CD4-positive, alpha-beta T cell treated with Interleukin-4 for 1 hour (primary cell): ENCODE measurements around the gene AMZ1.

Experiments used
- DNase-seq, 2 donors: peaks; one replicate each; pipeline ENCODE4 v3.0.0-alpha.2; 2020 to 2022

The AMZ1 gene

GRCh38 chr7:2651847-2652735, 35.9 kb upstream of the AMZ1 start:
- no peak for DNase-seq

- no peak for DNase-seq
These were observed 35.3 kb upstream of the AMZ1 start for GRCh38 chr7:2652736-2653060.

DNA sequence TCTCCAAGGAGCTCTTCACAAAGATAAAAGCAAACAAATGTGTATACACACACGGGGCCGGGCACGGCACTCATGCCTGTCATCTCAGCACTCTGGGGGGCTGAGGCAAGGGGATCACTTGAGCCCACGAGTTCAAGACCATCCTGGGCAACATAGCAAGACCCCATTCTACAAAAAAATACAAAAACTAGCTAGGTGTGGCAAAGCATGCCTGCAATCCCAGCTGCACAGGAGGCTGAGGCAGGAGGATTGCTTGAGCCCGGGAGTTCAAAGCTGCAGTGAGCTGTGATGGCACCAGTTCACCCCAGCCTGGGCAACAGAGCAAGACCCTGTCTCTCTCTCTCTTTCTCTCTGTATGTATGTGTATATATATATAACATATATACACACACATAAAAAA, 33.9 kb upstream of the AMZ1 start:
- no peak for DNase-seq

- no peak for DNase-seq
These were observed 32.0 kb upstream of the AMZ1 start for GRCh38 chr7:2655870-2656614.

GRCh38 chr7:2657208-2657607, 30.8 kb upstream of the AMZ1 start:
- DNase-seq = no peak

DNA sequence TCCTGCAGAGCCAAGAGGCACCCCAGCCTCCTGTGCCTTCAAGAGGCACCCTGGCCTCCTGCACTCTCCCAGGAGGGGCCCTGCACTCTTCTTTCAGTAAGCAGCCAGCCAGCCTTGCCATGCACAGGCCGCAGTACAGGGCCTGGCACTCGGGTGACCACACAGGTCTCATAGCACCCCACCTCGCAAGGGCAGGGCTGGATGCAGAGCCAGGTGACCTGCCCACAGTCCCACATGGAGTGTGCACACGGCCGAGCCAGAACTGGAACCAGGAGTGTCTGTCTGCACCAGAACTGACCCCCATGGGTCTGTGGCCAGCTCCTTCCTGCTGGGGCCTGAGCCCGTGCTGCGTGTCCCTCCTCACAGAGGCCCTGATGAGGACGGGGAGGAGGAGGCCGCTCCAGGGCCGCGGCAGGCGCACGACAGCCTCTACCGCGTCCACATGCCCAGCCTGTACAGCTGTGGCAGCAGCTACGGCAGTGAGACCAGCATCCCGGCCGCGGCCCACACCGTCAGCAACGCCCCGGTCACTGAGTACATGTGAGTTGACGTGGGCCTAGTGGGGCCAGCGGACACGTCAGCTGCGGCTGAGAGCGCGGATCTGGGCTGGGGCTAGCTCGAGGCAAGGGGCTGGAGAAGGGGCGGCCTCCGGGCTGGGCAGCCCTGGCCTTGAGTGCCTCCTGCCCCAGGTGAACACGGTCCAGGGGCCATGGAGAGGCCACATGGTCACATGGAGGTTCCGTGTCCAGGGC, 29.9 kb upstream of the AMZ1 start:
- no peak for DNase-seq

DNA sequence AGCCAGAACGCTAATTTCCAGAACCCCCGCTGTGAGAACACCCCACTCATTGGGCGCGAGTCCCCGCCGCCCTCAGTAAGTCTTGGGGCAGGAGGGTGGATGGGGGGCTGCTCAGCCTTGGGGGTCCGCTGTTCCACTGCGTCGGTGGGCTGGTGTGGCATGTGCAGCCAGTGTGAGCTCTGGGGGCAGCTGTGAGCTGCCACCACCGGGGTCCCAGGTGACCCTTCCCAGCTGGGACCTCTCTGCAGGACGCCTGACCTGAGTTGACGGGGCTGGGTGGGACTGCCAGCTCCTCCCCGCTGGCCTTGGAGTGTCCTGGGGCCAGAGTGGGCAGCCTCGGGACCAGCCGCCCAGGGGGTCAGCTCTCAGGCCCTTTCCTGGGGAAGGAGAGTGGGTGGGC, 29.1 kb upstream of the AMZ1 start:
- DNase-seq = no peak

- no peak for DNase-seq
These were observed 28.2 kb upstream of the AMZ1 start for GRCh38 chr7:2659556-2660358.

DNA sequence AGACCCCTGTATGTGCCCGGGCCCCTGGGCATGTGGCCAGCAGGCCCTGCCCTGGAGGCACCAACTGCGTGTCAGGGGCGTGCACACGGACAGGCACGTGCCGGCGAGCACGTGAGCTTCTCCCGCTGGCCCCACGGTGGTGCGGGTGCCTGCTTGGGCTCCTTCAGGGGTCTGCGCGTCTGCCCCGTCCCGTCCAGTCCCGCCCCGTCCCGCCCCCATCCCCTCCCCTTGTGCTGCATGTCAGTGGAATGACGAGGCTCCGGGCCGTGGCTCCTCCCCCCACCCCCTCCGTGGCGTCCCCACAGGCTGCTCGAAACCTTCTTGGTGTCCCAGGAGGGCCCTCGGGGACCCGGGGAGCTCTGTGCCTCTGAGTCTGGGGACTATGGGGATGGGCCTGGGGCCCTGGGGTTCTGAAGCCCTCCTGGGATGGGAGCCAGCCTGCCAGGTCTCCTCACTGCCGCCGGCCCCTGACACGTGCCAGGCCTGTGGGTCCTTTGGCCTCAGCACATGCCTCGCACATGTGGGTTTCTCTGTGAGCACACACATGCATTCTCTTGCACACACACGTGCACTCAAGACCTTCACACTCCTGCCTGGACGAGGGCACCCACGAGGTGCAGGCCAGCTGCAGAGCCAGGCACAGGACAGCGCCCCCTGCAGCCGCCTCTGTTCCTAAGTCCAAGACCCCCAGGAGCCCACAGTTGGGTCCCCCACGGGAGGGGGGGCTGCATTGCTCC, 27.5 kb upstream of the AMZ1 start:
- no peak for DNase-seq

GRCh38 chr7:2661096-2661449, 26.9 kb upstream of the AMZ1 start:
- no peak for DNase-seq

GRCh38 chr7:2661602-2662272, 26.3 kb upstream of the AMZ1 start:
- DNase-seq = no peak

DNA sequence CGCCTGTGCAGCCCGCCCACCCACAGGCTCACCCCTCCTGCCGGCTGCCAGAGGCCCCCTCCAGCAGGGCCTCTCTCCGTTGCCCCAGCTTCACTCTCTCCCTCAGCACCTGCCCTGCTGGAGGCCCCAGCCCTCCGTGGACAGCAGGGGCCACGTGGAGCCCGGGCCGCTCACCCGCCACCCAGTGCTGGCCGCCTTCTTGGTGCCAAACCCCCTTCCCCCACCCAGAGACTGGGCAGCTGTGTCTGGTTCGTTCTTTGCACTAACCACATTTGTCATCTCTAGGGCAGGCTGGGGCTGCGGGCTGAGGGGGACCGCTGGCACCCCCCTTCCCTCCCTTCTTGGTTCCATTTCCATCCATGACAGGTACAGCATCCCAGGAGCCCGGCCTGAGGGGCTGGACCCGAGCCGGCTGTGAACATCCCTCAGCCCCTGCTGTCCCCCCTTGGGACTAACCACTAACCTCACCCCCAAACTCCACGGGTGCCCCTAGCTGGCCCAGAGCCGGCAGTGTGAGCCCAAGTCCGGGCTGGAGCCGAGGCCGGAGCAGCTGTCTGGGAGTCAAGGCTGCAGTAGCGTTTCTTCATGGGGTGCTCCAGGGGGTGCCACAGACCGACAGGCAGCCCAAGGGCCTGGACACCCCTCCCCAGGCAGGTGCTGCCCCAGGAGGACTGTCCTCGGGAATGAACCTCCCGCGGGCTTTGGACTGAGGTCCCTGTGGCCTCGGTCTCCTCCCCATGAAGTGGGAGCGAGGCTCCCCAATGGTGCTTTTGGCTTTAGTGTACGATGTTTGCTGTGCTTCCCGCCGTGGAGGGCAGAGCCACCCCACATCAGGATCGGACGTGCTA, 25.5 kb upstream of the AMZ1 start:
- DNase-seq = no peak

GRCh38 chr7:2663121-2663886, 24.7 kb upstream of the AMZ1 start:
- no peak for DNase-seq

DNA sequence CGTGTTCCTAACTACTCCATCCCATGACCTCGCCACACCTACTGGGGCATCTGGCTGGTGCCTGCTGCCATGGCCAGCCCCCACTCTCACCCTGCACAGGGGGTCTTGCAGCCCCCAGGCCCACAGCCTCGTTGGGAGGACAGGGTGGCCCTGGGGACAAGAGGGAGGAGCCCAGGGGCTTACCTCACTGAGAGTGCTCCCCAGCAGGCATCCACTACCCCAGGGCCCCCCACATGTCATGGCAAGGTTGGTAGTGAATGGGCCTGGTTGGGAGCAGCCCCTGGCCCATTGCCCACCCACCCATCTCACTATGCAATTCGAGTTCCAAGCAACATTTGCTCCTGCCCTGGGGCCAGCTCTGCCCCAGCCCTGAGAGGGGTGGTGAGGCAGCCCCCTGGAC, 24.0 kb upstream of the AMZ1 start:
- no peak for DNase-seq

- no peak for DNase-seq
These were observed 22.6 kb upstream of the AMZ1 start for GRCh38 chr7:2665359-2665791.

DNA sequence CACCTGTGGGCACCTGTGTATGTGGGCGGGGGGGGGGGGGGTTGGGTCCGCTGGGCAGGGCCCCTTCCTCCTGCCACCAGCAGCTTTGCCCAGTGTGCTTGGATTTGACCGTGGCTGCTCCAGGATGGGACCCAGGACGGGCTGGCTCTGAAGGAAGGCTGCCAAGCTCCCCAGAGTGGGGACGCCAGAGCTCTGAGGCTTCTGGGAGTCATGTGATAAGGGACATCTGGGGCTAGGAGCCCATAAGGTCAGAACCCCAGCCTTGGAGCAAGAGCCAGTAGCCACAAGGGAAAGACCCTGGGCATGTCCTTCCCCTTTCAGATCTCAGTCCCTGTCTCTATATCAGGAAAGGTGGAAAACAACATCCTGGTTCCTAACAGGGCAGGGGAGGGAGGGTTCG, 21.8 kb upstream of the AMZ1 start:
- no peak for DNase-seq

DNA sequence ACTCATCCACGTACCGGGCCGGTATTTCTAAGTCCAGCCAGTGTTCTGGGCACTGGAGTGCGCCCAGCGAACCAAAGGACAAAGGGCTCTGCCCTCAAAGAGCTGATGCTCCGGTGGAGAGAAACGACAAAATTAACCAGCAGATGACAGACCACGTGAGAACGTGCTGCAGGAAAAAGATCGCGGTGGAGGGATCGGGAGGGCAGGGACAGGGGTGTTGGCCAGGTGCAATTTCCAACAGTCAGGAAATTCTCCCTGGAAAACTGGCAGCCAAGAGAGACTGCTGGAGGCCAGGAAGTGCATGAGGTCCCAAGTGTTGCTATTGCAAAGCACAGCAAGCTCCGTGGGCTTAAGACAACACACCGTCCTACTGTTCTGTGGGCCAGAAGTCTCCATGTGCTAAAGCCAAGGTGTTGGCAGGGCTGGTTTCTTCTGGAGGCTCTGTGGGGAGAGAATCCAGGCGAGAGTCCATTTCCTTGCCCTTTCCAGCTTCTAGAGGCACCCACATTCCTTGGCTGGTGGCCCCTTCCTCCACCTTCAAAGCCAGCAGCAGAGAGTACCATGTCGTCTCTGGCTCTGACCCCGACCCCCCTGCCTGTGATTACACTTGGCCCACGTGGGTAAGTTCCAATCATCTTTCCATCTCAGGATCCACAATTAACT, 21.3 kb upstream of the AMZ1 start:
- no peak for DNase-seq

DNA sequence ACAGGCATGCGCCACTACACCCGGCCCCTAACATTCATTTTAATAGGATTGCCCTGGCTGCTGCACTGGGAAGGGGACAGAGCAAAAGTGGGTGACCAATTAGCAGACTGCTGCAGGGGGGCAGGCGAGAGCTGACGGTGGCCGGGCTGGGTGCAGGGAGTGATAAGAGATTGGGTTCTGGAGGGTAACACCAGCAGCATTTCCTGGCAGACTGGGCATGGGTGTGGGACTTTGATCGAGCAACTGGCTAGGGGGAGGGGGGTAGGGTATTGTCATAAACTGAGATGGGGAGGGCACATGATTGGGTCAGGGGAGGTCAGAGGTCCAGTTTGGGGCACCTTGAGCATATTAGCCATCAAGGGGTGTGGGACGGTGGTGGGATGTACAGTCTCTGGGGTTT, 20.2 kb upstream of the AMZ1 start:
- no peak for DNase-seq

GRCh38 chr7:2668401-2668800, 19.6 kb upstream of the AMZ1 start:
- no peak for DNase-seq
